HG02973 (cell line): ENCODE results near the gene DLGAP4.
"Not testable (repeated sequence)": the region's sequence is repeated elsewhere in the genome, so short reads cannot be mapped to it uniquely, and the experiment has no call there.

Experiments
- ATAC-seq: cut with Tn5 transposase; IDR thresholded peaks from one replicate; pipeline ENCODE4 v1.9.1; 2021; ENCODE audit warnings: moderate library complexity; ENCODE audit not compliant: unreplicated experiment

The DLGAP4 gene

DNA sequence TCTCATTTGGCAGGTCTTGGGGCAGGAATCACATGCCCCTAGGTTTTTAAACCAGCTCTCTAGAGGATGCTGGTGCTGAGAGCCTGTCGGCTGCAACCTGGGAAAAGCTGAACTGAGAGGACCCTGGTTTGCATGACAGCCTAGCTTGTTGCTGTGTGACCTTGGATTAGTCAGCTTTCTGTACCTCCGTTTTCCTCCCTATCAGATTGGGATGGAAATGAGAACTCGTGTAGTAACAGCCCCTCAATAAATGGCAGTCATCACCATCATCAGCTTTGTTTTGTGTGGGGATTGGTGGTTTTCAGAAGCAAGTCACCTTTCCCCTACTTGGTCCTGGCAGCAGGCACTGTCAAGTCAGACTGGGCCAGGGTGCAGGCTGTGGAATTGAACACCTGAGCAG is 159.9 kb downstream of the DLGAP4 start:
- no peak for ATAC-seq

DNA sequence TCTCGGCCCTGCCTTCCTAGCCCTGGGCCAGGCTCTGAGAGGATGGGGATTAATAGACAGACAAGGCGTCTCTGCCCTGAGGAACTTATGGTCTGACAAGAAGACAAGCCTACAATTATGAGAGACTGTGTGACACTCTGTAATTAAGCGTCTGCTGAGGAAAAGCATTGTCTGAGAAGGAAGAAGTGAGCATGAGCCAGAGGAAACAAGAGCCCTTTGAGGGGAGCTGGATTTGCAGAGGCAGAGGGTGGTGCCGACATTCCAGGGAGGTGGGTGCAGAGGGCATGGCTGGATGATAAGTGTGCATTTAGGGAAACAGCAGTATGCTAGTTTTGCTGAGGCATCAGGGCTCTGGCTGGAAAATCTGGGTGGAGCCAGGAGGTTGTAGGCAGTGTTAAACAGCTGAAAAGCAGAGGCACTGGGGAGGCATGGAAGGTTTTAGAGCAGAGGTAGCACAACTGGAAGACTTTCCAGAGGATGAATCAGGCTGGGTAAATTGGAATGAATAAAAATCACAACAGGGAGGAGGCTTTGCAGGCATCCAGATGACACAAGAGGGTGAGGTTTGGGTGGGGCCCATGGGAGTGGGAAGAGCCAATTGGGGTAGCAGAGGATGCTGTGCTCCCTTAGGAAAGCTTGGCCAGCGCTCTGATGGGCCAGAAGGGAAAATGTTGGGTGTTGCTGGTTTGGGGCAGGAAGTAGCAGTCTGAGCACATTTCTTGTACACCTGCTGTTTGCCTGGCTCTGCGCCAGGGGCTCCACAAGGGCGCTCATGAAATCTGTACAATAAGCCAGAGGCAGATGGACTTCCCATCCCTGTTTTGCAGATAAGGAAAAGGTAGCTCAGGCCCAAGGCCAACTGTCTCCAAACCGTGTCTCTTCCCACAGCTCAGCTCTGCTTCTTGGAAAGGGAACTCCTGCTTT is 161.2 kb downstream of the DLGAP4 start:
- no peak for ATAC-seq

DNA sequence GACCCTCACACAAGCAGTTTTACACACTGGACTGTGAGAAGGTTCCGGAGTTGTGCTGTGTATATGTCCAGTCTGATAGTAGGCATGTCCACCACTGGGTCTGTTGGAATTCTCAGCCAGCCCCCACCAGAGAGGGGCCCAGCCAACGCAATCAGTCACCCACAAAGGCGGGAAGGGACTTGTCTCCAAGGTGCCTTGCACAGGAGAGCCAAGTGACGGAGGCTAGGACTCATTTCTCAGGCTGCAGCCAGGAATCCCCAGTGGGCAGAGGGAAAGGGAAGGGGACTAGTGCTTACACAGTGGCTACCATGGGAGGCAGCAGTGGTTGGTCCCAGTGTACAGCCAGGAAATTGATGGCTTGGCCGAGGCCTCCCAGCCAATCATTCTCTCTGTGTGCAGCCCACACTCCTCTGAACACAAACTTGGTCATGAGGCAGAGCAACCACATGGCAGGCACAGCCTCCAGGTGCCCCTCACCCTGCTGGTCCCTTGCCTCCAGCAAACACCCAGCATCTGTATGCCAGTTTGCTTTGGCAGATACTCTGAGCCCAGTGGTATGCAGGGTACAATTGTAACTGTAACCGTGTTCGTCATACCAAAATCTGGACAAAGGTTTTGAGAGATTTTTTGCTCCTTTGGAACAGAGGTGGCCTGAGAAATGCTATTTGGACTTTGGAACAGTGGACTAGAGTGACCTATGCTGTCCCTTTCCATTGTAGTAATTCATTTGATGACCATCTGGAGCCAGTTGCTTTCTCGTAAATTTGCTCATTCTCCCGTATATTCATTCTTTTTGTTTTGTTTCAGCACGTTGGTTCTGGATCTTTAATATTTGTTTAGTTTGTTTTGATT is 162.2 kb downstream of the DLGAP4 start:
- ATAC-seq: no peak

DNA sequence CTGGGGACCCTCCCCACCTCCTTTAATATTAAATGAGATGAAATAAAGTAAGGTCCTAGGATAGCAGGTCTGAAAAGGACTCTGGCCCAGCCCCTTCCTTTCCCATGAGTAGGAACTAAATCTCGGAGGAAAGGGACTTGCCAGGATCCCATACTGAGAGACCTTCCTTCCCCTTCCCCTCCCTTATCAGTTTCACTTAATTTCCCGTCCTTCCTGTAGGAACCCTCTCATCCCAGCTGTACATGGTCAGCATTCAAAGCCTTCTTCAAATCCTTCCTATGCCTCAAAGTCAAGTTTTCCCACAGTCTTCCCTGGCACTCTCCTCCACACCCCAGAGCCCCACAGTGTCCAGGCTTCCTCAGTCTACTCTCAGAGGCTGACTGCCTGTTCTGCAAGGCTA is 163.8 kb downstream of the DLGAP4 start:
- no peak for ATAC-seq

DNA sequence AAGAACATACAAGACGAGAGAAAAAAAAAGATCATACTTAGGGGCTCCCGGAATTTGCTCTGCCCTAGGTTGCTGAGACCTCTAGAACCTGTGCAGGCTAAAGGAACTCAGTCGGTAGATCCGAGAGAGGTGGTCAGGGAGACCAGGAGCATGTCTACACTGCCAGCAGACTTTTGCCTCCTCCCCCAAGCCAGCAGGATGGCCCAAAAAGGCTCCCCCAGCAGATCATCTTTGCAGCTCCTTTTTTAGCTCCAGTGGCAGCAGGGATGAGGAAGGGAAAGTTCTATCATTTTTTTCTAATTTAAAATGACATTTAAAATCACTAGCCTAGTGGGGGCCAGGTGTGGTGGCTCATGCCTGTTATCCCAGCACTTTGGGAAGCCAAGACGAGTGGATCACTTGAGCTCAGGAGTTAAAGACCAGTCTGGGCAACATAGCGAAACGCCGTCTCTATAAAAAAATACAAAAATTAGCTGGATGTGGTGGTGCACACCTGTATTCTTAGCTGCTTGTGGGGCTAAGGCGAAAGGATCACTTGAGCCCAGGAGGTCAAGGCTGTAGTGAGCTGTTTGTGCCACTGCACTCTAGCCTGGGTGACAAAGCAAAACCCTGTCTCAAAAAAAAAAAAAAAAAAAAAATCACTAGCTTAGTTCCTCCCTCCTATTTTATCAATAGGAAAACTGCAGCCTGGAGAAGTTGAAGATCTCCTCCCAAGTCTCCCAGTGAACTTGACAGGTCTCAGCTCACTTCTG is 165.9 kb downstream of the DLGAP4 start:
- ATAC-seq: no peak

DNA sequence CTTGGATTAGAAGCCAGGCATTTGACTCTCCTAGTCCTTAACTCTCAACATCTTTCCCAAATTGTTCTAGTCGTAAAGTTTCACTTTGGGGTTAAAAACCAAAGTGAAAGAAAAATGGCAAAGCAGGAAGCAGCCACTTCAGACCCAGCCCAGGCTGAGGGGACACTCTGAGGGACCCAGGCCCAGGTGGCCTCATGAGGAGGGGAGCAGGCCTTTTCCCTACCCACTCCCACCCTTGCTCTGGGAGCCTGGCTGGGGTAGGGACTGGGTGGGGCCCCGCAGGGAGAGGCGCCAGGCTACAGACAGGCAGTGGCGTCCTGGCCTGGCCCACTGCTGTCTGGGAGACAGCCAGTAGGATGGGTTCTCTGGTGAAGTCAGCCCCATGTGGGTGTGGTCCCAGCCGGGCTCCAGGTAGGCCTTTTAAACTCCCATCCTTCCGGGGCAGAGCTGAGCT is 166.5 kb downstream of the DLGAP4 start:
- no peak for ATAC-seq

DNA sequence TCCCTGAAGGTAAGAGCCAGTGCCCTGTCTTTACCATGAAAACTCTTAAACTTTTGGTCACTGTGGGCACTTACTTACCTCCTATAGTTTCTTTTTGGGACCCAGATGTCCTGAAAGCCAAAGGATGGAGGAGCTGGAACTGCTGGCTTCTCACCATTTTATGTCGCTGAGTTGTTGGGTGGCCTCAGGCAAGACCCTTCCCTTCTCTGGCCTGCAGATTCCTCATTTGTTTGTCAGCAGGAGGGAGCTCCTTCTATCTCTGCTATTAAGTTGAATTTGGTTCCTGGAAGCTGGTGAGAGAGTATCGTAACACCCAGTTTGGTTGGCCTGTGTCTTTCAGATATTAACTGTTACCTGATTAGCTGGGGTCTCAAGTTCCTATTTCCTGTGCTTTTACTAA is 167.0 kb downstream of the DLGAP4 start:
- no peak for ATAC-seq

DNA sequence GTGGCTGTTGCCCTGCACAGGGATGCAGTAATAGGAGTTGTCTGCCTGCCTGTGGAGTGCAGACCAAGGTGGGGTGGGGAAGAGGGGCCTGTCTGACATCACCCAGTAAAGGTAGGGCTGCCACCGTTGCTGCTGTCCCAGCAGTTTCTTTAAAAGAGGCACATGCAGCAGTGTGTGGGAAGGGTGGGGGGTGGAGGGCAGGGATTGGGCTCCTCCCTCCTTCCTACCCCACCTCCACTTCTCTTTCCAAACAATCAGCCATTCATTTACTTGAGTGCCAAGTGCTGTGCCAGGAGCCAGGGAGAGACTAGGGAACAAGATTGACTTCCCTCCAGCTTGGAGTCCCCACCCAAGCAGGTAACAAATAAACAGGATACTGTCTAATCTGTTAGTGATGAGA is 168.4 kb downstream of the DLGAP4 start:
- no peak for ATAC-seq

DNA sequence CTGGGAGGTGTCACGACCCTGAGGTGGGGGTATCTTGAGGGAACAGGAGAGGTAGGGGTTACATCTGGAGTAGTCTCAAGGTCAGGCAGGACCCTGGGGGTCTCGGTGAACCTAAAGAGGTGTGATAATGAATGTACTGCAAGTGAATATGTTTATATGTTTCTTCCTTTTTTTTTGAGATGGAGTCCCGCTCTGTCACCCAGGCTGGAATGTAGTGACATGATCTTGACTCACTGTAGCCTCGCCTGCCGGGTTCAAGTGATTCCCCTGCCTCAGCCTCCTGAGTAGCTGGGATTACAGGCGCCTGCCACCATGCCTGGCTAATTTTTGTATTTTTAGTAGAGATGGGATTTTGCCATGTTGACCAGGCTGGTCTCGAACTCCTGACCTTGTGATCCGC is 168.9 kb downstream of the DLGAP4 start:
- not testable (repeated sequence) for ATAC-seq

DNA sequence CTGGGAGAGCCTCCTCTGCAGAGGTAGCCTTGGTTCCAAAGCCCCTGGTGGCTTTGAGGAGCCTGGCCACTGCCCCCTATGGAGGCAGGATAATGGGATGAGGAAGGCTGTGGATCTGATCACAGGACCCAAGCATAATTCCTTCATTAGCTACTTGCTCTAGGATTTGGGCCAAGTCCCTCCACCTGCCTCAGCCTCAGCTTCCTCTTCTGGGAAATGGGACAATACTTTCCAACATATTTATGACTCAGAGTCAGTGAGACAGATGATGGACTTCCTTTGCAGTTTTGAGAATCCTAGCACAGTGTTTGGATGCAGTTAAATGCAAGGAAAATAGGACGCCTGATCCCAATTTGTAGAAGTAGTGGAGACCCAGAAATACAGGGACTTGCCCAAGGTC is 171.3 kb downstream of the DLGAP4 start:
- ATAC-seq: no peak

DNA sequence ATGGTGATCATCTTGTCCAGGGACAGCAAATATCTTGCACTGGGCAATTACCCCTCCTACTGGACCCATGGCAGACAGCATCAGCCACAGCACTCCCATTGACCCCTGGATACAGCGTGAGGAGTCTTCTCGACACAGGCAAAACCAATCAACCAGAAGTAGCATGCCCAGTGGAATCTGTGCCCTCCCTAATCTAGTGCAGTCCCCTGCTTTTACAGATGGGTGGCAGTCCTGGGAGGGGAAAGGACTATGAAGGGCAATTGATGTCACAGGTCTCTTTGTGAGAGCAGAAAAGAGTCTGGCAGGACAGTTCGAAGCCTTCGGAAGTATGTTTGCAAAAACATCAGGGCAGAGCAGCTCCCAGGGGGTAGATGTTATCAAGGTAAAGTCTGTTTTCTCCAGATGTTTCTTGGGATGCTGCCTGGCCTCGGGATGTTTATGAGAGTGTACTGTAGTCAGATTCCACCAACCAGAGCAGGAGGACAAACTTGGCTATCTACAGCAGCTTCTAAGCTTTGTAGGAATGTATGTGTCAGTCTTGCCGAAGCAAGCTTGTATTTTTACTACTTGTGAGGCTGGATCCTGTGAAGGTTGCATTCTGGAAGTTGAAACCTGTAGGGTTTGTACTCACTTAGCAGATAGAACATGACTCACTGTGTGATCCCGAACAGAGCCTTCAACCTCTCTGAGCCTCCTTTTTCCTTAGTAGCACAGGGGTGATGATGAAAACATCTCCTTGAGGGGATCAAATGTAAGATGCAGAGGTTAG is 172.2 kb downstream of the DLGAP4 start:
- no peak for ATAC-seq

DNA sequence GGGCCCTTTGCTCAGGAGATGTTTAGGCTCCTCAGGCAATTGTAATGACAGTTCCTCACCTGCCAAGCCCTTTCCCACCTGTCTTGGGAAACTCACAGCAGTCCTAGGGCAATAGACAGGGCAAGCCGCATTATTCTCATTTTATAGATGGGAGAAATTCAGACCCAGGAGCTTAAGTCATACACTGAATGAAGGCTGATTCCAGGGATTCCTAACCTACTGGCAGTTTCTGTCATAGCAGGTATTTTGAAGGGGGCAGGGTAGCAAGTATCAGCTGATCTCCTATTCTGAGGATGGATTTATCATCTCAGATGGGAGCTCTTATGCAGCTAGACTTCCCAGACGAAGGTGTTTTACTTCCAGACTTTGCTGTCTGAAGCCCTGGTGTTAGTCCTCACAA is 173.8 kb downstream of the DLGAP4 start:
- ATAC-seq: no peak

DNA sequence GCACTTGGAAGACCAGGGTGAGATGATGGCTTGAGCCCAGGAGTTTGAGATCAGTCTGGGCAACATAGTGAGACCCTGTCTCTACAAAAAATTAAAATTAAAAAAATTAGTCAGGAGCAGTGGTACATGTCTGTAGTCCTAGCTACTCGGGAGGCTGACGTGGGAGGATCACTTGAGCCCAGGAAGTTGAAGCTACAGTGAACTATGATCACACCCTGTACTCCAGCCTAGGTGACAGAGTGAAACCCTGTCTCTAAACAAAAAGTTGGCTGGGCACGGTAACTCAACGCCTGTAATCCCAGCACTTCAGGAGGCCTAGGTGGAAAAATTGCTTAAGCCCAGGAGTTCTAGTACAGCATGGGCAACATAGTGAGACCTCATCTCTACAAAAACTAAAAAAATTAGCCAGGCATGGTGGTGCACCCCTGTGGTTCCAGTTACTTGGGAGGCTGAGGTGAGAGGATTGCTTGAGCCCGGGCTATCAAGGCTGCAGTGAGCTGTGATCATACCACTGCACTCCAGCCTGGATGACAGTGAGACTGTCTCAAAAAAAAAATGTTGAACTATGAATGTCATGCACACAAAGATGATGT is 174.4 kb downstream of the DLGAP4 start:
- no peak for ATAC-seq

DNA sequence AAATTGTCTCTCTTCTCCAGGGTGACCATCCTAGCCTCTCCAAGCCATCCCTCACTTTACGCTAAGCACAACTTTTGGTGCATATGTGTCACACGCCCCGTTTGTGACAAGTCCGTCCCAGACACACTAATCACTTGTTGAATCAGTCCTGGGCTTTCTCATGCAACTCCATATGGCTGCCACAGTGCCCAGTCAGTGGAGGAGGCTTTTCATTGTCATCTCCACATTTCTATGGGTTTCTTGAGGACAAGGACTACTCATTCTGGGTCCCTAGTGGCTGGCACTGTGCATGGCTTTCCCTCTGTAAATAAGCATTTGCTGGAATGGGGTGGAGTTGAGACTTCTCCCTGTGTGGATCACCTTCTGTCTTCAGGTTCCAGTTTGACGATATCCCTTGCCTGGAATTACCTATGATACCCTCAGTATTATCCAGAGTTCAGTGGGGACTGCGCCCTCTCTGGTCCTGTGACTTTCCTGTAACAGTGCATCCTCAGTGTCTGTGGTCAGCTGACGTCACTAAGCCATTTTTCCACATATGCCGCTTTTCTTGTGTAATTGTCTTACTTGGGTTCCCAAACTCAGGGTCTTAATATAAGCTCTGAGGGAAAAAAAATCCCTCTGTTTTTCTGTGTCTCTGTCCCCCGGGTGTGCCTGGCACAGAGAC is 175.4 kb downstream of the DLGAP4 start:
- no peak for ATAC-seq

DNA sequence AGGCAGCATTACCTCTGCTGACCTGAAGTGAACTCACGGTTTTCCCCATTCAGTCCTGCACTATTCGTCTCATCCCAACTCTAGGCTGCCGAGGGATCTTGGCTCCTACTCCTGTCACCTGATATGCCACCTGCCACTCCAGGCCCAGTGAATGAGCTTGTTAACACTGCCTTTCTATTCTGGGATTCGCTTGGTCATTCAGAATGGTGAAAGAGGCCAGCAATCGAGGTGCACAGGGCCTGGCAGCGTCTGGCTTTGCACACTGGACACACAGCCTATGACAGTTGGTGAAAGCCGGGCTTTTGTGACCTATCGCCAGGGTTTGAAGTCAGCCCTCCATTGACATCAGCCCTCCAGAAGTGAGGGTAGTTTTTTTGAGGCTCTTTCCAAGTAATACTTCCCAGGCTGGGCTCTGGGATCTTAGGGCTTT is 175.9 kb downstream of the DLGAP4 start:
- no peak for ATAC-seq

DNA sequence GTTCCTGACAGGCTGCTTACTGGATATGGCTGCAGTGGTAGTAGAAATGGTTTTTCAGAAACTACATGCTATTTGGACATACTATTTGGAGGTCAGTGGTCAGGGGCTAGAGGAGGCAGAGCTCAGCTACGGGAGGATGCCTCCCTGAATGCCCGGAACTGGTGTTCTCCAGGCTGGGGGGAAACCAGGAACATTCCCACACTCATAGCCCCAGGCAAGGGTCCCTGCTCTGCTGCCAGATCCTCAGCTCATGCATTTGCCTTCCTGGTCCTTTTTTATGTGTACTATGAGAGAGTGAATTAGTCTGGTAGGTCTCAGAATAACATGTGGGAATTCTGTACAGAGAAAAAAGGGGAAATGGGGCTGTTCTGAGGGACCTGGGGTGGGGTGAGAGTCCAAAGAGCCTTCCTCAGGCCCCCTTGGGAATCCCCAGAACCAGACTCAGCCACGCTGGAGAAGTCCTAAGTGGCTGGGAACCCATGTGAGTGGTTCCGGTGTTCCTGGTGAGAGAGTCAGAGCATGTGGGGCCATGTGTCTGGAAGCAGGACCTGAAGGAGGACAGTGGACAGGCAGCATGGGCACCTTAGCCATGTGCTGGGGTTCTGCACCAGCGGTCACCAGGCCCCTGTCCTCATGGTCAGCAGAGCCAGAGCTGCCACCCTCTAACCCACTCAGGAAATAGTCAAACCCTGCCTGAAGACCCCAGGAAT is 177.2 kb downstream of the DLGAP4 start:
- no peak for ATAC-seq

DNA sequence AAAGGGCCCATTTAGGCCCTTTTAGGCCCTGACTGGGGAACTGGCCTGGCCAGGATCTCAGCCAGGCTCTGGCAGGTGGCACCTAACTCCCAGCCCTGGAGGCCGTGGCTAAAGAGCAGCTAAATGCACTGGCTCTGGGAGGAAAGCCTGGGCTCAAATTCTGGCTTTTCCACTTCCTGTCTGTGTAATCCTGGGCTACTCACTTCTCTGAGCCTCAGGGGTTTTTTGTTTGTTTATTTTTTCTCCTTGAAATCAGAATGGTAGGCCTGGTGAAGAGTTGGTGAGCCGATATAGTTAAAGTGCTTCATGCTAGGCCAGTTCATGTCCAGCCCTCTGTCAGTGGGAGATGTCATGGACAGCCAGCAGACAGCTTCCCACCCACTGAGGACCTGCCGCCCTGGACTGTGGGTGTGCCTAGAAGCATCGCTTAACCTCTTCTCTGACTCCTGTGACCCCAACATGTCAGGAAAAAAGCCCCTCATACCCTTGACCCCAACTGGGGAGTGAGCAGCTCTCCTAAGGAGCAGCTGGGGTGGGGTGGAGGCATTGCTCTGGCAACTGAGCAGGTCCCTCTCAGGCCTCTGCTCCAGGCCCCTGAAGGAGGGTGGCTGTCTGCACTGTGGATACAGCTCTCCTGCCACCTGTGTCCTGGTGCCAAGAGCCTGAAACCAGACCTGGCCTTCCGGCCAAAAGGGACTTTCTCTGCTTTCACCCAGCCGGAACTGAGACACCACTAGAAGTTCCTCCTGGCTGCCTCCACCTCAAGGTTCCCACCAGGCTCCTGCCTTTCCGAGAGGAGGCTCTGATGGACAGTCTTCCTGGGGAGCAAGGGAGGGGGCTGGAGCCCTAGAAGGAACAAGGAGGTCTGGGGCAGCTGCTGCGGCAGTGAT is 178.0 kb downstream of the DLGAP4 start:
- no peak for ATAC-seq

DNA sequence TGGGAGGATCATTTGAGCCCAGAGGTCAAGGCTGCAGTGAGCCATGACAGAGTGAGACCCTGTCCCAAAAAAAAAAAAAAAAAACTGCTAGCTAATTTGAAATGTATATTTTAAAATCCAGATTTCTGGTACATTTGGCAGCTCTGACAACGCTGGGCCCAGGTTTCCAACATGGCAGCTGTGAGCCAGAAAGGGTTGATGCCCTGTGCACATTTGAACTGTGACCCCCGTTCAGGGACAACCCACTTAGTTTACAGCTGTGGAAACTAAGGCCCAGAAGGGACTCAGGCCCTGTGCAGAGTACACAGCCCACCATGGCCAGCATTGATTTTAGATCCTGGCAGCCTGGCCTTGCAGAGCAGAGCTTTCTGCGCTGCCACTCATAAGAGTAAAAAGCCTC is 179.1 kb downstream of the DLGAP4 start:
- ATAC-seq: no peak
